Measurements from ENCODE around the gene TGM2.

The TGM2 gene

DNA sequence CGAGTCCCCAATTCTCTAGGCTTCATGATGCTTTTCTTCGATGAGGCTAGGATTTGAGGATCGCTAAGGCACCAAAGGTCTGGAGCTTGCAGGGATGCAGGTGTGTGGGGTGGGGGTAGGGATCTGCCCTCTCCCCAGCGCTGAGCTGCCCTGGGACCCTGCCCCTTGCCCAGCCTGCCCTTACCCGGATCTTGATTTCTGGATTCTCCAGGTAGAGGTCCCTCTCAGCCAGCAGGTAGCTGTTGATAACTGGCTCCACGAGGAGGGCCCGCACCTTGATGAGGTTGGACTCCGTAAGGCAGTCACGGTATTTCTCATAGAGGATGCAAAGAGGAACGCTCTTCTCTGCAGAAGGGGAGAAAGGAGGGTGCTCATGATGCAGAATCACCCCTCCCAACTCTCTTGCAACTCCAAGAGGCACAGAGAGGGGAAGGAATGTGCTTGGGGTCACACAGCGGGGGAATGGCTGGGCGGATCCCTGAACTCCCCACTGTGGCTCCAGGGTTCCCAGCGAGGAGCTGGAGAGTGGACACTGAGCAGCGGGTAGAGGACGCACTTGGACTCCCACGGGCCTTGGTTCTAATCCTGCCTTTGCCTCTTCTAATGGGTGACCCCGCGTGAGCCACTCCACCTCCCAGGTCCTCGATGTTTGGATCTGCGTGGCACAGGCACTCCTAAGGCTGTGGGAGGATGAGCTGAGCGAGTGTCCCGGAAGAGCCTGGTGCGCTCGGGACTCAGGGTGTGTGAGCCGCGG, 32.7 kb downstream of the TGM2 start:
- no peak for DNase-seq (ENCODE audit: low read depth, low spot score)

DNA sequence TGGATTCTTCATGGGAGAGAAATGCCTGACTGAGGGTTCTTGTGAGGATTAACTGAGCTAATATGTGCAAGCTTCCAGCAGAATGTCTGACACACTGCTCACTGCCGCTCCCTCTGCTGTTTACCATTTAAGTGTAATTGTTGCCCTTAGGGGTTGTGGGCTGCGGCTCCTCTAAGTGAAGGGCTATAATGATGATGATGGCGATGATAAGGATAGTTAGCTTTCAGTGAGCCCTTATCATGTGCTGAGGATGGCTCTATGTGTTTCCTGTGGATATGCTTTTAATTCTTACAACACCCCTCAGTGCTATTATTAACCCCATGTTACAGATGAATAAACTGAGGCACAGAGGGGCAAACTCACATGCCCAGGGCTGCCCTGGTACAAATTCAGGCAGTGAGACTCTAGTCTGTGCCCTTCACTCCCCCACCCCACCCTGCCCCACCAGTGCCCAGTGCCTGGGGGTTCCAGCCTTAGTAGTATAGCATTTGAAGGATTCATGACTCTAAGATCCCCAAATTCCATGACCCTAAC, 33.4 kb downstream of the TGM2 start:
- no peak for DNase-seq (ENCODE audit: low read depth, low spot score)

DNA sequence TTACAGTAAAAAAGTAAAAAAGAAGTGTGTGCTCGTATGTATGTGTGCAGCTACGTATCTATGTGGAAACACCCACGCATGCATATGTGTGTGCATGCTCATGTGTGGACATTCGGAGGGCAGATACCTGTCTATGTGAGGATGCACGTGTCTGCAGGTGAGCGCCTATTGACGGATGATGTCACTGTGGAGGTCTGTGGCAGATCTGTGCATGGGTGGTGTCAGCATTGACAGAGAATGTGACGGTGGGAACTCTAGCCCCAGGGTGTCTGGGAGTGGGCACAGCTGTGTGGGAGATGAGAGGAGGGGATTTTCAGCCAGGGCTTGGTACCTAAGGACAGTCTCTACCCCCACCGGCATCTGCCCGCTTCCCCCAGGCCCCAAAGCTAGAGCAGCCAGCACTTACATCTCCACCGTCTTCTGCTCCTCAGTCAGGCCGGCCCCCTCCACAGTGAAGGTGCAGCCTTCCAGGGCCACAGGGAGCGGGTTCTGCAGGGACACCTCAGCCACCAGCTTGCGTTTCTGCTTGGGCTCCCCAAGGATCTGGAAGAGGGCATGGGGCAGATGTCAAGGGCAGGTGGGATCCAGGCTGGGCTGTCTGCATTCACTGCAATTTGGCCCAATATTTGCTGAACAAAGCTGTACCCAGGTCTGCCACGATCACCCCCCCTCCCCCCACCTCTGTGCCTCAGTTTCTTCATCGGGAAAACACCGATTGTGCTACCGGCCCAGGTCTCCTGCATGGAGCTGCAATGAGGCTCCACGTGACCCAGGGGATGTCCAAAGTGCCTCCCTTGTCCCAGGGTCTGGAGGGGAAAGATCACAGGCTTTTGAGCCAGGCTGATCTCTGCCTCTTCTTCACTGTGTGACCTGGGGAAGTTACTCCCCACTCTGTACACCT, 34.1 kb downstream of the TGM2 start:
- DNase-seq (ENCODE audit: low read depth, low spot score), result no peak

DNA sequence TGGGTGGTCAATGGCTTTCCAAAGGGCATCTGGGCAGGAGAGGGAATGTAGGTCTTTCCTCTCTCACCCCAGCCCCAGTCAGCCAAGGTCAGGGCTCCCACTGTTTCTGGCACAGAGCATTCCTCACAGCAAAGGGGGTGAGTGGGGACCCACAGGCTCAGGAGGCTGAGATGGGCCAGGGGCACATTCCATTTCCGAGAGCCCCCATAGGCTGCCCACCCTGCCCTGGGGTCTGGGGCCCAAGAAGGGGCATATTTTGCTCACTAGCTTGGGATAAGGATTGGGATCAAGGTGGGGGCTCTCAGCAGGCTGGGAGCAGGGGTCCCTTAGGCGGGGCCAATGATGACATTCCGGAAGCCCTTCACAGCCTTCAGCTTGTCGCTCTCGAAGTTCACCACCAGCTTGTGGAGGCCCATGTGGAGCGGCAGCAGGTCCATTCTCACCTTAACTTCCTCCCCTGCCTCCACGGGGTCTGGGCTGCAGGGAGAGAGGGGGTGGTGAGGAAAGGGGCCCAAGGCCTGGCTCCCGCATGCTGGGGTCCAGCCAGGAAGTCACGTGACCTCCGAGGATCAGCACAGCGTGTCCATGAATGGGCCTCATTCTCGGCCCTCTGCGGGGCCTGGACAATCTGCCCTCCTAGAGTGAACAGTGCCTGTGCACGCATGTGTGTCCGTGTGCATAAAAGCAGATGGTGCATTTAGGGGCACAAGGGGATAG, 35.0 kb downstream of the TGM2 start:
- no peak for DNase-seq (ENCODE audit: low read depth, low spot score)

DNA sequence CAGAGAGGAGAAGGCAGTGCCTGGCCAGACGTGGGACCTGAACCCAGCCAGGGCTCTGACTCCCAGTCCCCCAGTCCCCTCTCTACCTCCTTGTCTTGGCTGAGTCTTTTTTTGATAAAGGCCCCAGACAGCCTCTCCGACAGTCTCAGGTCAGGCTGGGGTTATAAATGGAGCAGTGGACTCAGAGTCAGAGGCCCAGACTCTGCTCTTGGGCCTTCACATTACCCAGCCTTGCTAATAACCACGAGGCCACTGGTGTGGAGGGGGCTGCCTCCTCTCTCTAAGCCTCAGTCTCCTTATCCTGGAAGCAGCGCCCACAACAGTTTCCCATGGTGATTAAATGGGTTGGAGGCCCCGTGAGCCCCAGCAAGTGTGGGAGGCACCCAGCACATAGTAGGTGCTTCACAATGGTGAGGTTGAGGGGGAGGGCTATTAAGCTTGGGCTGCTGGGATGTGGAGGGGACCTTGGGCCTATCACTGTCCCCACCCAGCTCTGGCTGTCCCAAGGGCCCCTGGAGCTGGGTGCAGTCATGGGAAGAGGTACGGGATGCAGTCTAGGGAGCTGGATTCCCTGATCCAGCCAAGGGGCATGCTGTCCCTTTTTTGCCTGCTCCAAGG, 35.7 kb downstream of the TGM2 start:
- no peak for DNase-seq (ENCODE audit: low read depth, low spot score)

DNA sequence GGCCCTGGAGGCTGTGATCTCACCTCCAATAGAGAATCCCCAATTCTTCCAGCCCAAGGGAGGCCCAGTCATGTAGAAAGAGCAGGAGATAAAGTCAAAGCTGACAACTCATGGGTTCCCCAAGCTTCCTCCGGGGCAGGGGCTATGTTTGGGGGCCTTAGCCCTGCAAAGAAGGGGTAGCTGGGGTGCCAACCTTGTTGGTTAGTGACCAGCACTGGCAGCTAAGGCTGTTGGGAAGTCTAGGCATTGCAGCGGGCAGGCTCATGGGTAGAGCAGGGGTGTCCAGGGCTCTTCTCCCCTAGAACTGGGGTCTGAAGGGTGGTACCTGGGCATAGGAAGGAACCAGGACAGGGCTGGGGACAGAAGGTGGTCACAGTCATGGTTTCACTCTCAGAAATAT, 36.4 kb downstream of the TGM2 start:
- DNase-seq (ENCODE audit: low read depth, low spot score), result no peak

DNA sequence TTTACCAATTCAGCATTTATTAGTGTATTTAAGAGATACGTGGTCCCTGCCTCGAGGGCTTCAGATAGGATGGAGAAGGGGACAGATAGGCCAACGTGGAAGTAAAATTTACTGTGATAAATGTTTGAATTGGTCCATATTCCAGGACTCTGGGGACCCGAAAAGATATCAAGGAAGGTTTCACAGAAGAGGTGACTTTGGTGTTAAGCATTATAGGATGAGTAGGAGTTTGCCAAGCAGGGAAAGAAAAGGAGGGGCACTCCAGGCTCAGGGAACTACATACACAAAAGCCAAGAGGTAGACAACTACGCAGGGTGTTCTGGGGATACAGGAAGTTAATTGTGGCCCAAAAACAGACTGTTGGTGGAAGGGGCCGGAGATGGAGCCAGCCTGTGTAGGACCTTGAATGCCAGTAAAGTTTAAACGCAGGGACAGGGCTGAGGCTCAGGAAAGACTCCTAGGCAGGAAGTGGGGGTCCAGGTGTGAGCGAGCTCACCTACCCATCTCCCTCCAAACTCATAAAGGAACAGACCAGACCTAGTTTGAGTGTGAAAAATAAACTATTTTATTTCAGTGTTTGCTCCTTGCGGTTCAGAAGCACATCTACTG, 37.0 kb downstream of the TGM2 start:
- no peak for DNase-seq (ENCODE audit: low read depth, low spot score)

DNA sequence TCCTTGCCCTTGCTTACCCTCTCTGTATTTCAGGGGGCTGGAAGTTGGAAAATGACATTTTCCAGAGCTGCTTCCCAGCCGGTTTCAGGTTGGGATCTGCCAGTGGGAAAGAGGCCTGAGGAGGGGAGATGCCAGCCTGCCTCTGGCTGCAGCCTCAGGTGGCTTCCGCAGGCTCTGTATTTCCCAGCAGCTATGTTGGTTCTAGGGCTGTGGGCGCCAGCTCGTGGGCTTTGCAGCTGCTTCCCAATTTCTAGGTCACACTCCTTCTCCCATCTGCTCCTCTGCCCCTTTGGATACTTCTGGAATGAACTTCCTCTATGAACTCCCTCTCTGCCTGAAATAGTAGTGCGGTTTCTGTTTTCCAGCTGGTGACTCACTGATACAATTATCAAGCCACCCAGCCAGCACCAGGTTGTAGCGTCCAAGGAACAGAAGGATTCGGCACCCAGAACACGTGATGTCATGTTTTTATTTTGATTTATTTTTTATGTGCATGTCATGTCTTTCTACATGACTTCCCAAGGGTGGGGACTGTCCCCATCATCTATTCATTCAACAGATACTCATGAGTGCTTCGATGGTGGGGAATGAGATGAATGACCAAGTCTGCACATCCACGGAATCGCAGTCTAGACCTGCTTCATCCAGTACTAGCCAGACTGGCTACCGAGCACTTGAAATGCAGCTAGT, 38.0 kb downstream of the TGM2 start:
- DNase-seq (ENCODE audit: low read depth, low spot score), result no peak

DNA sequence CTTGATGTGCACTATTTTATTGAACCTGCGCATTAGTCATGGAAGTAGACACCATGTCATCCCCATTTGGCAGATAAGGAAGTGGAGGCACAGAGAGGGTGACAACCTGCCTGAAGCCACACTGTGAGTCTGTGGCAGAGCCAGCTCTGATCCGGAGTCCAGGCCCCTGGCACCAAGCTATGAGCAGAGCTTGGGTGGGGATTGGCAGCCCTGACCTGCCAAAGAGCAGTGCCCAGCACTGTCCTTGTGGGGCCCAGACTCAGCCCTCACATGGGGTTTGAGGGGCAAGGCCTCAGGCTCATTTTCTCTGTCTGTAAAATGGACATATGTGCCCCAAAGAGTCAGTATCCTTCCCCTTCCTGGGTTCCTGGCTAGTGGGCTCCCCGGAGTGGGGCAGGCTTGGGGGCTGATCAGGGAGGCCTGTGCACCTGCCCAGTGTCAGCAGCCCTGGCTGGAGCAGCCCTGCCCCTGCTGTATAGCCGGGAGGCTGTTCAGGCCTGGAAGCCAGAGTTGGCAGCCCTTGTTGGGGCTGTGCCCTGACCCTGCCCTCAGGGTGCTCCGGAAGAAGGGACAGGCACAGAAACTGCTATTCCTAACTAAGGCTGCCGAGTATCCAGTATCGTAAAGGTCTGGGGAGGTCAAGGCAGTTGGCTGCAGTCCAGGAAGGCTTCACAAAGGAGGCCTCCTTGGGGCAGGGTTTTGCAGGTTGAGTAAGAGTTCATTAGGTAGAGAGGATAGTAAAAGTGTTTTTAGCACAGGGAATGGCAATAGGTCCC, 38.7 kb downstream of the TGM2 start:
- DNase-seq (ENCODE audit: low read depth, low spot score), result no peak

DNA sequence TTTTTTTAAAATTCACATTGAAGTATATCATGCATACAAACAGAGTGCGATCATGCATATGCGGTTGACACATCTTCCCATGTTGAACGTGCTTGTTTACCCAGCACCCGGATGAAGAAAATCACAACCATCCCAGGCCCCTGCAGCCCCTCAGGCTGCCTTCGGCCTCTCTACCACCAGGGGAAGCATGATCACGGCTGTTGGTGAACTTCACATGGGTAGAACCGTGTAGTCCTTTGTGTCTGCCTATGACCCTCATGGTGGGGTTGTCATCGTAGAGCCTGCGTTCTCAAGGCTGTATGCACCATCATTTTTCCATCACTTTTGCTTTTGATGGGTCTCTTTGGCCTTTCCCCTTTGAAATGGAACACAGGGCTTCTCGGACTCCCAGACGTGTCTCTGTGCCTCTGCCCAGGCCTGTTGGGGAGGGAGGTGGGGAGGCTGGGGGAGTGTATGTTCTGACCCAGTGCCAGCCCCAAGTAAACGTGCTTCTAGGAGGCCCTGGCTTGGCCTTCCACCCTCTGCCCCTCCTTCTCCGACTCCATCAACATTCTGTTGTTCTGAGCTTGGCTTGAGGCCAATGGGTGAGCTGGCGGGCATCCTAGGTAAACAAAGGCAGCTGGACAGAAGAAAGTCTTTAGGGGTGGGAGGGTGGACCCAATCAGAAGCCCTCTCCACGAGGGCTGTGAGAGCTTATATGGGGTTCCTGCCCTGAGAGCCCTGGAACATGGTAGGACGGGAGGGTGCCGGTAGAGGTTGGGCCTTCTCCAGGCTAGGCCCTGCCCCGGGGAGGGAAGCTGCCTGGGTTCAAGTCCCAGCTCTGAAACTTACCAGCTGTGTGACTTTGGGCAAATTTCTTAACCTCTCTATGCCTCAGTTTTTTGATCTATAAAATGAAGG, 39.7 kb downstream of the TGM2 start:
- no peak for DNase-seq (ENCODE audit: low read depth, low spot score)

DNA sequence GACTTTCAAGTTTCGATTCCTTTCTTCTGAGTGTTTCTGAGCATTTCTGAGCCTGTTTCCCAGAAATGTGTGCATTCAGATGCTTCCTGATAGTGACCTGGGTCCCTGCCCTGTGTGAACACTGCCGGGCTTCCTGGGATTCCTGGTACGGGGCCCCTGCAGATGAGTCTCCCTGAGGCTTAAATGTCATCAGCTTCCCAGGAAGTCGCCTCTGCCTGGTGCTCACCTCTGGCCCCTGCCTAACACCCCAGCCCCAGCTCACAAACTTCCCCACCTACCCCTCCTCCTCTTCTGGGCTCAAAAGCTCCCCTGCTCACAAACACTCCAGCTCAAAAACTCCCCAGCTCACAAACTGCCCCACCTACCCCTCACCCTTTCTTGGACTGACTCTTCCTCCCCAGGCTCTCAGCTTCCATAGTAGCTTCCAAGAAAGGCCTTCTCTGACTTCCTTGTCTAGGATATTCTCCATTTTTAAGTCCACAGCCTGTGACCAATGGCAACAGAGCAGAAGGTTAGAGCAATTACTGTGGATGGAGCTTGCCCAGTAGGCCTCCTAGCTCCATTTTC, 42.0 kb downstream of the TGM2 start:
- no peak for DNase-seq (ENCODE audit: low read depth, low spot score)

DNA sequence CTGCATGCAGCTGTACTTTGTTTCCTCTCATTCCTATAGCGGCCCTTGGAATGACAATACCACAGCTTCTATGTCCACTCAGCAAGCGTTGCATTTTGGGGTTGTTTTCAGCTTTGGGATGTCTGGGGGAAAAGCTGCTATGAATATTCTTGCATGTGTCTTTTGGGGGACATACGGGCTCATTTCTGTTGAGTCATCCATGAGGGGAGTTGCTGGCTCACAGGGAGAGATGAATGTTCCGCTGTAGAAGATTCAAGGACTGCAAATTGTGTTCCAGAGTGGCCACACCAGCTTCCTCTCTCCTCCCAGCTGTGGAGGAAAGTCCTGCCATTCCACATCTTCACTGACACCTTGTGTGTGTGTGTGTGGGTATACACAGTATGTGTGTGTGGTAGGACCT, 43.3 kb downstream of the TGM2 start:
- DNase-seq (ENCODE audit: low read depth, low spot score), result no peak

DNA sequence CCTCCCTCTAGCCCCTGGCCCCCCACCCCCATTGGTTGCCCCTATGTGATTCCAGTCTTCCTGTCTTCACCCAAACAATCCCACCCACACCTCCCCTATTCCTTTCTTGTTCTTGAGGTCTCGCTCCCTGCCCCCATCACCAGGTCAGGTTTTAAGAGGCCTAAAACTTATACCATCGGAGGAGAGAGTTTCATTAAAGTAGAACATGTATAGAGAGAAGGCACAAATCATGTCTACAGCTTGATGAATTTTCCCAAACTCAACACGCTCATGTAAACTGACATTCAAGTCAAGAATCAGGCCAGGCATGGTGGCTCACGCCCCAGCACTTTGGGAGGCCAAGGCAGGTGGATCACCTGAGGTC, 44.5 kb downstream of the TGM2 start:
- no peak for DNase-seq (ENCODE audit: low read depth, low spot score)

DNA sequence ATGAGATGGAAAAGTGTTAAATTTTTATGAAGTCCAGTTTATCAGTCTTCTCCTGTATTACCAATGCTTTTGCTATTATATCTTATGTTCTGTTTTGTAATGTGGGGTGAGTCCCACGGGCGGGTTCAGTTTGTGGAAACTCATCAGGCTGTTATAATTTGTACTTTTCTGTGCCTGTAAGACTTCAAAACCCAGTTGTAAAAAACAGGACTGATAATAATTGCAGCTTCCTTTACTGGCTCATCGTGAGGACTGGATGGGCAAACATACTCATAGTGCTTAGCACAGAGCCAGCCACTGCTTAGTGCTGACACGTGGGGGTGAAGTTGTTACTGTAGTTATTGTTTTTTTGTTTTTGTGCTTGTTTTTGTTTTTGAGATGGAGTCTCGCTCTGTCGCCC, 45.6 kb downstream of the TGM2 start:
- no peak for DNase-seq (ENCODE audit: low read depth, low spot score)

DNA sequence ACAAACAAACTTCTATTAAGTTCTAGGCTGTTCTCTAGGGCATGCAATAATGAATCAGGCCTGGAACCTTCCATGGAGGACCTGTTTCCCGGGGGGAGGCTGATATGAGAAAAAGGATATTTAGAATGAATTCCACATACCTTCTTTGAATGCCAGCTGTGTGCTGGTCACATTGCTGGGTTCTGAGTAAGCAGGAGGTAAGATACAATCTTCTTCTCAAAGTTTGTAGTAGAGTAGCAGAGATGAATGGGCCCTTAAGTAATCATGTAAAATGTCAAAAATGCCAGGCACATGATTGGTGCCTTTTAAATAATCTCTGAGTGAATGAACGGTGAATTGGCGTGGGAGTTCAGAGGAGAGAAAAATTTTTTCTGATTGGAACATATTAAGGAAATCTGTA, 47.4 kb downstream of the TGM2 start:
- no peak for DNase-seq (ENCODE audit: low read depth, low spot score)

DNA sequence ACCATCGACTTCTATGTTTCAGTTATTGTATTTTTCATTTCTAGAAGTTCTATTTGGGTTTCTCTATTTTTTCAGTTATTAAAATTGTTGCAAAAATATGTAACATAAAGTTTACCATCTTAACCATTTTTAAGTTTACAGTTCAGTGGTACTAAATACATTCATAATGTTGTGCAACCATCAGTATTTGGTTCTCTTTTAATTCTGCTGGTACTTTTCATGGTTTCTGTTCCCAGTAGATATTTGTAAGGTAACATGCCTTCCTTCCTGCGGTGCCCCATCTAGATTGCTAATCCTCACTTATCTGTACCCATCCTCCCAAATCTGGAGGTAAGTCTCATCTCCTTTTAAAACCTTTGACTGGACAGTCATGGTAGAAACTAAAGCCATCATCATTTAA, 47.9 kb downstream of the TGM2 start:
- DNase-seq (ENCODE audit: low read depth, low spot score), result no peak

DNA sequence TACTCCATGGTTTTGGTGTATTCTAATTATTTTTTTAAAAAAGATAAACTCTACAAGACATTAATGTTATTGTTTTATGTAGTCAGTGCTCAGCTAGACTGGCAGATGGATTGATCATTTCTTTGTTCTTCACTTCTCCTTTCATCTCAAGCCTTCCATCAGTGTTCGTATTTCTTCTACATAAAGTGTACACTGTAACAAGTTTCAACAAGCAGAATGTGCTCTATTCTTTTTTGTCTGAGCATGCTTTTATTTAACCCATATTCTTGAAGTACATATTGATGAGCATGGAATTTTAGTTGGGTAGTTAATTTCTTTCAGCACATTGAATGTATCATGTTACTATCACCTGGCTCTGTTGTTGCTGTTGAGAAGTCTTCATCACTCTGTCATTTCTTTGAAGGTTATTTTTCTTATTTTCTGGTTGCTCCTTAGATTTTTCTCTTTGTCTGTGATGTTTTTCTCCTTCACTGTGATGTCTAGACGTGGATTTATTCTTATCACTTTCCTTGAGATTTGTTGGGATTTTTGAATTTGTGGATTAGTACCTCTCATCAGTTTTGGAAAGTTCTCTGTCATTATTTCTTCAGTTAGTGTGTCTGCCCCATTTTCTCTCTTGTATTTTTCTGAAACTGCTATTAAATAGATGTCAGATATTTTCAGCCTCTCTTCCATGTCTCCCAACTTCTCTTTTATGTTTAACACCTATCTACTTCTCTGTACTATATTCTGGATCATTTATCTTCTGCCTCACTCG, 48.5 kb downstream of the TGM2 start:
- DNase-seq (ENCODE audit: low read depth, low spot score), result no peak

DNA sequence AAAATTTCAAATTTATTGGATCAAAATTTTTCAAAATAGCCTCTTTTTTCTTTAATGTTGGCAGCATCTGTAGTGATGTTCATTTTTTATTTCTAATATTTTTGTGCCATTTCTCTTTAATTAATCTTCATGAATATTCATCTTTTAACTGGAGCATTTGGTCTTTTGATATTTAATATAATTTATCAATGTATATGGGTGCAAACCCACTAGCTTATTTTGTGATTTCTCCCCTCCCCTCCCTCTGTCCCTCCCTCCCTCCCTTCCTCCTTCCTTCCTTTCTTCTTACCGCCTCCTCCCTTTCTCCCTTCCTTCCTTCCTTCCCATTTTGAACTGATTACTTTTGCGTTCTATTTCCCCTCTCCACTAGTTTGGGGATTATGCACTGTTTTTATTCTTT, 49.2 kb downstream of the TGM2 start:
- no peak for DNase-seq (ENCODE audit: low read depth, low spot score)
